HPDE6-E6E7 (cell line): ENCODE results near the gene SFSWAP.
"Not testable (repeated sequence)": the region's sequence is repeated elsewhere in the genome, so short reads cannot be mapped to it uniquely, and the experiment has no call there.

Experiments used
- DNase-seq: peaks from one replicate; pipeline ENCODE4 v3.0.0; 2011; ENCODE audit warnings: missing footprints; ENCODE audit errors: extremely low spot score

SFSWAP gene

DNA sequence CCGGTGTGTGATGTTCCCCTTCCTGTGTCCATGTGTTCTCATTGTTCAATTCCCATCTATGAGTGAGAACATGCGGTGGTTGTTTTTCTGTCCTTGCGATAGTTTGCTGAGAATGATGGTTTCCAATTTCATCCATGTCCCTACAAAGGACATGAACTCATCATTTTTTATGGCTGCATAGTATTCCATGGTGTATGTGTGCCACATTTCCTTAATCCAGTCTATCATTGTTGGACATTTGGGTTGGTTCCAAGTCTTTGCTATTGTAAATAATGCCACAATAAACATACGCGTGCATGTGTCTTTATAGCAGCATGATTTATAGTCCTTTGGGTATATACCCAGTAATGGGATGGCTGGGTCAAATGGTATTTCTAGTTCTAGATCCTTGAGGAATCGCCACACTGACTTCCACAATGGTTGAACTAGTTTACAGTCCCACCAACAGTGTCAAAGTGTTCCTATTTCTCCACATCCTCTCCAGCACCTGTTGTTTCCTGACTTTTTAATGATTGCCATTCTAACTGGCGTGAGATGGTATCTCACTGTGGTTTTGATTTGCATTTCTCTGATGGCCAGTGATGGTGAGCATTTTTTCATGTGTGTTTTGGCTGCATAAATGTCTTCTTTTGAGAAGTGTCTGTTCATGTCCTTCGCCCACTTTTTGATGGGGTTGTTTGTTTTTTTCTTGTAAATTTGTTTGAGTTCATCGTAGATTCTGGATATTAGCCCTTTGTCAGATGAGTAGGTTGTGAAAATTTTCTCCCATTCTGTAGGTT, 98.8 kb downstream of the SFSWAP start:
- not testable (repeated sequence) for DNase-seq

DNA sequence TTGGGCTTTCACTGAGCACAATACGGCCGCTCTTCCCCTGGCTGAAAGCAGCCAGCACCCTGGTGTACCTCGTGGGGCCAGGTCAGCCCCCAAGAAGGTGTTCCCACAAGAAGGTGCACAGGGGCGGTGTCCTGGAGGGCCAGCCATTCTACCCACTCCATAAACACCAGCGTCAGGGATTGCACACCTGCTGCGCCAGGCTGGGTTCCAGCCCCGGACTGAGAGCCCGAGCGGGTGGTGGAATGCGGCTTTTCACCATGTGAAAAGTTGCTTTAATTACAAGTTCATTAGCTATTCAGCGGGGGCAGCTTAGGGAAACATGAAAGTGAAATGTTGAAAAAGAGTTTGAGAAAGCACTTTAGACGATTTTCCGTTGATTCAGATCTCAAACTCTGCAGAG, 99.8 kb downstream of the SFSWAP start:
- DNase-seq = no peak

DNA sequence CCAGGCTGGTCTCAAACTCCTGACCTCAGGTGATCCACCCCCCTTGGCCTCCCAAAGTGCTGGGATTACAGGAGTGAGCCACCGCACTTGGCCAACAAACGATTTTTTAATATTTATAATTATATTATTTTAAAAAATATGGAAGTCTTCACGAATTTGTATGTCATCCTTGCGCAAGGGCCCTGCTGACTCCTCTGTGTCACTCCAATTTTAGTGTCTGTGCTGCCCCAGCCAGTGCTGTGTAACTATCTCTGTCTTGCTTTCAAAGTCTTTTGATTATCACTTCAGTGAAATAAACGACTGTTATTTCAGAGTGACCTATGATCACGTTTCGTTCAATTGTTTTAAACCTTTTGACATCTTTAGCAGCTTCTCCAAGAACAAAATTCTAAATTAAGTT, 104.2 kb downstream of the SFSWAP start:
- no peak for DNase-seq

DNA sequence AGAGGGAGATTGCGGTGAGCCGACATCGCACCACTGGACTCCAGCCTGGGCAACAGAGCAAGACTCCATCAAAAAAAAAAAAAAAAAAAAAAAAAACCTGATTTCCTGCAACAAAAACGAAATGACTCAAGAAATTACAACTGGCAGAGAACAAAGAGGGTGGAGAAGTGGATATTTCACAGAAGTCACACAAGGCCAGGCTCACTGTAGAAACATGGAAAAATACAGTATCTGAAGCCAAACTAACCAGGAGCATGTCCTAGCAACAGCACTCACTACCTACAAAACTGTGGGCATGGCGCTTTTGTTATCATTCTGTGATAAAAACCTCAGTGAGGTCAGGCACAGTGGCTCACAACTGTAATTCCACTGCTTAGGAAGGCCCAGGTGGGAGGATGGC, 105.6 kb downstream of the SFSWAP start:
- no peak for DNase-seq

DNA sequence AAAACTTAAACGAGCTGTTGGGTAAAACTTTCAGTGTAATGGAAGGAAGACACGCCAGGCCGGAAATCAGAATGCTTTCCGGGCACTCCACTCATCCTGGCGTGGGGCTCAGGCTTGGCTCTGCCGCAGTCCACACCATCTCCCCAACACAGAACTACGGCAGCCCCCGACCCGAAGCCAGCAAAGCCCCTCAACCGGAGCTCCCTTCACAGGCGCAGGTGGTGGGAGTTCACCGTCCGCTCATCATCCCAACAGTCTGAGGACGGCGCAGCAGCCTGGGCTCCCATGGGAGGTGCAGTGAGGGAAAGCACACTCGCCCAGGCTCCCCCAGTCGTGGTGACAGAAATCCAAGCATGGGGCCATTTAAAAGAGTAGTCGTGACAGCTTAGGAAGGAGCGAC, 106.4 kb downstream of the SFSWAP start:
- DNase-seq = no peak

DNA sequence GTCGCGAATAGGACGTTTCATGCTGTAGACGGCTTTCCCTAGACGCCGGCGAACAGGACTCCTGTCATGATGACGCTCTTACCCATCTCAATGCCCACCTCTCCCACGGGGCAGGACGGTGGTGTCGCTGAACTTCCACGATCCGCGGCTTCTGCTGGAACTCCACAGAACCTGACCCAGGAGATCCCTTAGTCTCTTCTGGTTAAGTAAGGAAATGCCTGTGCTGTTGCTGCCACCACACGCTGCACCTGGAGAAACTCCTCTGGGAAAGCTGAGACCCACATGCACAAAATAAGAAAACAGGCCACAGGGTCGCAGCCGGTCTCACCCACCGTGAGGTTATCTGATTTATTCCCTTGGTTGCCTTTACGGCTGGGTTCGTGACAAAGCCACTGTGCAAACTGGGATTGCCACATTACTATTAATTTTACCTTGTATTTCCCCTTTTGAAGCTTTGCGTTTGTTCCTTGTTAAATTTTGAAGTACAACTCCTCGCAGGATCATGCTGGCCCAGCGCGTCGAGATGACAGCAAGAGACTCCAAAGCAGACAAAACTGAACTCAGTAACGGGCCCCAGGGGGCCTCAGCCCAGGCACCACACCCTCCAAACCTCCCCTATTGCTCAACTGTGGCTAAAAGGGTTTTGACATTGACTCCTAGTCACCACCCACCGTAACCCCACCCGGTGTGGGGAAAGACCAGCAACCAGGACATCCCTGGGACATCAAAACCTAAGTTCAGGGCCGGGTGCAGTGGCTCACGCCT, 108.1 kb downstream of the SFSWAP start:
- no peak for DNase-seq

DNA sequence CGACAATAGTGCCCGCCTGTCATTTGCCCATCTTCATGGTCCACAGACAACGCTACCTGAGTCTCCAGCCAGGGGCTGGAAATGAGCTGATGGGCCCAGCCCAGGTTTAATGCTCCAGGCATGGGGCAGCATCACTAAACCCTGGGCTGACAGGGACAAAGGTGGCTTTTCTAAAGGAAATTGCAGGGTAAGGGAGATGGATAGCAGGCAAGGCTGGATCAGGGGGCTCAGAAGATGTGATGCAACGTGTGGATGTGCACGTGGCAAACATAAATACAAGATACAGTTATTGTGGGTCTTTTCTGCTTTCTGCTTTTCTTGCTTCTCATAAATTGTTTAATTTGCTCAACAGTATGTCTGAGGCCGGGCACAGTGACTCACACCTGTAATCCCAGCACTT, 113.6 kb downstream of the SFSWAP start:
- DNase-seq = no peak

DNA sequence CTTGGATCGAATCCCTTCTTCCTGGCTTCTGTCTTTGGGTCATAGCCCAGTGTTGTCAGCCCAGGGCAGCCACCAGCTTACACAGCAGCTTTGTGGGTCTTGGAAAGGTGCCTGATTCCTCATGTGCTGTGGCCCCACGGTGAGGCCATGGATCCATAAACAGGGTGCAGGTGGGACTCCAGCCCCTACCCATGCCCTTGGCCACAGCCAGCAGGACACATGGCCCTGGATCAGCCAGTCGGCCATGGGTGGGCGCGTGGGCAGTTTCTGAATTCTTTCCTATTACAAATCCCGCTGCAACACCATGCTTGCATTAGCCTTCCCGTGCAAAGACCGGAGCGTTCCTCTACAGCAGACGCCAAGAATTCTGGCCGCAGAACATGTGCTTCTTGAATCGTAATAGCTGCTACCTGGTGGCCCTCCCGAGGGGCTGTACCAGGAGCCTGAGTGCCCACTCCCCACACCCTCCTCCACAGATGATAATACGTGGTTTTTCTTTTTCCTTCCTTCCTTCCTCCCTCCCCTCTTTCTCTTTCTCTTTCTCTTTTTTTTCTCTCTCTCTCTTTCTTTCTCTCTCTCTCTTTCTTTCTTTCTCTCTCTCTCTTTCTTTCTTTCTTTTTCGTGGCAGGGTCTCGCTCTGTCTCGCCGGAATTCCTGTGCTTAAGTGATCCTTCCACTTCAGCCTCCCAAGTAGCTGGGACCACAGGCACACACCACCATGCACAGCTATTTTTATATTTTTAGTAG, 114.4 kb downstream of the SFSWAP start:
- DNase-seq = no peak

DNA sequence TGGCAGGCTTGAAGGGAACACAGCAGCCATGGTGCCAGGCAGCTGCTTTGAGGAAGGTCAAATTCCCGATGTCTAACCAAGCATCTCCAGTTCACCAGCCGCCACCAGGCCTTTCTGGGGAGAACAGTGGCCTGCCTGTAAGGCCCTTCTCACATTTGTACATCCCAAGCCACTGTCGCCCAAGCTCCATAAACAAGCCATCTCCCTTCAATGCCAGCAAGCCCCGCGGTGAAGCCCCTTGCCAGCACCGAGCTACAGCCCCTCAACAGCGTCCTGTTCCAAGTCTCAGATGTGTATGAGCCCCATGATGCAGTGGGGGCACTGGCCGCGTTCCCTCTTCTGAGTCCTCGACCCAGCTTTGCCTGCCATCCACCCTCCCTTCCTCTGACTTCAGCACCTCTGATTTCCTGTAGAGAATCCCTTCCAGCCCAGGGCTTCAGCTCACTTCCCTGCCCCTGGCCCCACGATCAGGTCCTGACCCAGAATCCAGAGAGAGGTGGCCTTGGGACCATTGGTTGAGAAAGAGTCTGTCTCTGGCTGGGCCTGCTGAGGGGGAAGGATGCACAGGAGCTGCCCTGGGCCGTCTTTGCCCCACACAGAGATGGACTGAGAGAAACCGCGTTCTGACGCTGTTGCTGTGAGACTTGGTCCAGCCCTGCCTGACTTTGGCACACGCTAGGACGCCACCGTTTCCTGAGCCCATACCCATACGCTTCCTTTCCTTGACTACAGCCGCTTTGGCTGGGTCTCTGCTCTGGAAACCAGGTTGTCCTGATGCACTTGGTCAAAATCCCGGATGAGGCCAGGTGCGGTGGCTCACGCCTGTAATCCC, 115.4 kb downstream of the SFSWAP start:
- DNase-seq = no peak

DNA sequence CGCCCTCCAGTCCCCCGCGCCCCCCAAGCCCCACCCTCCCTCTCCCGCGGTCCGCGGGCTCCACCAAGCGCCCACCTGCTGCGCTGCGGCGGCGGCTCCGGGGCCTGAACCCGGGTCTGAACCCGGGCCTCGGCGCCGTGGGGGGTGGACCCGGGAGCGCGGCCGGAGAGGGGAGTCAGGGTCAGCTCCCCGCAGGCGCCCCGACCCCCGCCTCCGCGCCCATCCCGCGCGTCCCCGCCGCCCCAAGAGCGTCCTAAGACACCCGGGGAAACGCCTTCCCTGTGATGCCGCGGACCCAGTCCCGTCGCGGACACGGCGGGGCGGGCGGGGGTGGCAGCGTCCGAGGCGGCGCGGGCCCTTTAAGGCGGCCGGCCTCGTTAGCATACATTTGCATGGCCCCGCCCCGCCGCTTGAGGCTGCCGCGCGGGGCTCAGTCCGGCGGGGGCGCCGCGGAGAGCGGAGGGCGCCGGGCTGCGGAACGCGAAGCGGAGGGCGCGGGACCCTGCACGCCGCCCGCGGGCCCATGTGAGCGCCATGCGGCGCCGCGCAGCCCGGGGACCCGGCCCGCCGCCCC, 117.2 kb downstream of the SFSWAP start, which contains the start of gene MMP17:
Gene MMP17, plus strand, starts transcription at position 433 of the 574 bp plus-strand sequence. Its CDS starts 102 bp downstream, at position 535.
- DNase-seq = no peak

DNA sequence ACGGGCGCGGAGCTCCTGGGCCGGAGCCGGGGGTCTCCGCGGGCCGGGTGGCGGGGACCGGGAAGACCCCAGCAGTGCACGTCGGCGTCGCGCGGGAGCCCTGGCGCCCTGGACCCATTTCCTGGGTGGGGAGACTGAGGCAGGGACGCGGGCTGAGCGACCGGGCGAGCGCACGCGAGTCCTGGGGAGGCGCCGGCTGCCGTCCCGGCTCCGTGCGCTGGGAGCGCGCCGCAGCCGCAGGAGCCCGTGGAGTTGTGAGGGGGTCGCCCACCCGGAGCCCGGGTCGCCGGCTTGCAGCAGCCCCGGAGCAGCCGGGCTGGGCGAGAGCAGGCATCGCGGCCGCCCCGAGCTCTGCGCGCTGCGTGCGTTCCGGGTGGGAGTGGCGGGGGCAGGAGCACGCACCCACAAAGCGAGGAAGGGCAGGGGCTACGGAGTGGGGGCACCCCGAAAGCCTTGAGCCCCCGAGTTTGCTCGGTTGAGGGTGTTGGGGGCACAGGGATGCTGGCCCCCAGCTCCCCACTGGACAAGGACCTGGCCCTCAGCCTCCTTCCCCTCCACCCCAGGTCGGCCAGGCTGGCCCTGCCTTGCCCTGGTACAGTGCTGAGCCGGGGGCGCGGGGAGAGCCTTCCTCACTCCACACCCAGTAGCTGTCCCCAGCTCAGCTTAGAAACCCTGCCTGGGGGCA, 117.9 kb downstream of the SFSWAP start:
- DNase-seq = no peak

DNA sequence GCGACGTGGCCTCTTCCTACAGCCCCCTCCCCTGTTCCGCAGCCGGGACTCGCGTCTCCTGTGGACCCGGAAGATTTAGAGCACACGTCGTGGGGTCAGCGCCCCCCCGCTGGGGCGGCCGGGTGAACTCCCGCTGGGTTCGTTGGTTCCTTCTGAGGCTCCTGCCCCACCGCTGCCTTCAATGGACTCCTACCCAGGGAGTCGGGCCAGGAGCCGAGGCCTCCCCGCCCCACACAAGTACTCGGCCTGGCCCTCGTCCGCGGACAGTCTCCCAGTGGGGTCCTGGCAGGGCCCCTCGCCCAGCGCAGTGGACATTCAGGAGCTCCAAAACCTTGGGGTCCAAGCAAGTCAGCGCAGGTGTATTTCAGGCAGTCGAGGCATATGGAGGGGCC, 118.5 kb downstream of the SFSWAP start:
- no peak for DNase-seq

DNA sequence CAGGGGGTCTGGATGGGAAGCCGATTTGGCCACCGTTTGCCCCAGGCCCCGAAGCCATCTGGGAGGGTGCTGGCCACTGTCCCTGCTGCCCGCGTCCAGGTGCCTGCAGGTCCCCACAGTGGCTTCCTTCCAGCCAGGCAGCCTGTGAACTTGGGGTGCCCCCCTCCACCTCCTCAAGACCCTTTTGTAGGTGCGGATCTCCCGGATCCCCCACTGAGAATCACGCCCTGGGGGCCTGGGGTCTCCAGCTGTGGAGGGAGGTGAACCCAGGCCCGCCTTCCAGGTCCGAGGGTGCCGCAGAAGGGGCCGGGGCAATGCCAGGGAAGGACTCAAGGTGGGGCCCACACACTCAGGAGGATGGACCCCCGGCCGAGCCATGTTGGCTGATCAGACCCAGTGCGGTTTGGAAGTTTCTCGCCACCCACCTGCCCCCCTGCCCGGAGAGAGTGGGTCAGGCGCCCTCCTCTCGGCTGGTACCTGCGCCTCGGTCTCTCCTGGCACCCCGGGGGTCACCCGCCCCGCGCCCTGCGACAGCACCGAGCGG, 119.0 kb downstream of the SFSWAP start:
- no peak for DNase-seq

DNA sequence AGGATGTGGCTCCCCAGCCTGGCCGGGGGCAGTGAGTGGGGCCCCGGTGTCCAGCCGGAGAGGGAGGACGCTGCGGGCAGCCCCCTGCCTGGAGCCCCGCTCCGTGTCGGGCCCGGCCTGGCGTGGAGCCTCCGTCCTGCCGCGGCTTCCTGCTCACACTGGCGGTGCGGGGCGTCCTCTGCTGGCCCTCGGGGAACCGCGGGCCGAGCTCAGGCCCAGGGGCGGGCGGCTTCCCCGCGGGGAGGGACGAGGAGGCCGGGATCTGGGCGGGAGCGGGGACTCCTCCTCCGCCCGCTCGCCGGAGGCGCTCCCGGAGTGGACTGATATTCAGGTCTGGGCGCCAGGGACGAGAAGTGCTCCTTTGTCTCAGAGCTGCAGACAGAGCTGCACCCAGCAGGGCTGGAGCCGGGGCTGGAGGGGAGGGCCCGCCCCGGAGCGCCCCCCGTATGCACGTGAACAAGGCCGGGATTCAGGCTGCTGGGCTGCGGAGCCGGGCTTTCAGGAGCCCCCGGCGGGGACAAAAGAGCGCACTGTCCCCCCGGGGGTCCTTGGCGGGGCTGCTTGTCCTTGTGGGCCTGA, 119.5 kb downstream of the SFSWAP start:
- DNase-seq = peak; percentile 64

DNA sequence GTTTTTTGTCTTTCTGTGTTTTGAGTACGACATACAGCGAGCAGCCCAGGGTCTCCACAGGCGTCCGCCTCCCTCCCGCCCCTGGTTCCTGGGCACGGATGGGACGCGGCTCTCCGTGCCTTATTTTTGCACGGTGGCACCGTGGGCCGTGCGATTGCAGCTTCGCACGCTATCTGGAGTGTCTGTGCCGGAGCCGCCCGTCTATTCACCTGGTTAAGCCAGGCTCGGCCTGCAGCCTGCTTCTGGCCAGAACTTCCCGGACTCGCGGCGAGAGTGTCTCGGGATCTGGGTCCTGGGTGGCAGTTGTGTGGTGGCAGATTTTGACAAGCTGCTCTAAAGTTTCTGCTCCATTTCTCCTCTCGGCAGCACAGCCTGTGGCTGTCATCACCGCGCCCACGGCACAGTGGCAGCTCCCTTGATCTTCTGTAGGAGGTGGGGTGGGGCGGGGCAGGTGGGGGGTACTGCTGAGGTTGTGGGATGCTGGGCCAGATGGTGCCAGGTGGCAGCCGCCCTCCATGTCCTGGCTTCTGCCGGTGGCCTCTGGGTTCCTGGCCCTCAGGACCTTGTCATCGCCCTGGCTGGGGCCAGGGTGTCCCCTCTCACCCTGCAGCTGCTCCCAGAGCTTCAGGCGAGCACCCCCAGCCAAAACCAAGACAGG, 120.2 kb downstream of the SFSWAP start:
- DNase-seq = no peak

DNA sequence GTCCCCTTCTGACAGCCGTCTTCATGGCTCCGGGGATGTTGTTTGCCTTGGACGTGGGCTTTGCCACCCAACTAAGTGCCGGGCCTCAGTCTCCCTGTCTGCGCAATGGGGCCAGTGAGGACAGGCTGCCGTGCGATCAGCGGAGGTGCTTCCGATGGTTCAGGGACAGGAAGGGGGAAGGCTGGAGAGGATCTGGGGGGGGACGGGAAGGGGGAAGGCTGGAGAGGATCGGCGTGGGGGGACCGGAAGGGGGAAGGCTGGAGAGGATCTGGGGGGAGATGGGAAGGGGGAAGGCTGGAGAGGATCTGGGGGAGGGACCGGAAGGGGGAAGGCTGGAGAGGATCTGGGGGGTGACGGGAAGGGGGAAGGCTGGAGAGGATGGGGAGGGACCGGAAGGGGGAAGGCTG, 120.7 kb downstream of the SFSWAP start:
- no peak for DNase-seq

DNA sequence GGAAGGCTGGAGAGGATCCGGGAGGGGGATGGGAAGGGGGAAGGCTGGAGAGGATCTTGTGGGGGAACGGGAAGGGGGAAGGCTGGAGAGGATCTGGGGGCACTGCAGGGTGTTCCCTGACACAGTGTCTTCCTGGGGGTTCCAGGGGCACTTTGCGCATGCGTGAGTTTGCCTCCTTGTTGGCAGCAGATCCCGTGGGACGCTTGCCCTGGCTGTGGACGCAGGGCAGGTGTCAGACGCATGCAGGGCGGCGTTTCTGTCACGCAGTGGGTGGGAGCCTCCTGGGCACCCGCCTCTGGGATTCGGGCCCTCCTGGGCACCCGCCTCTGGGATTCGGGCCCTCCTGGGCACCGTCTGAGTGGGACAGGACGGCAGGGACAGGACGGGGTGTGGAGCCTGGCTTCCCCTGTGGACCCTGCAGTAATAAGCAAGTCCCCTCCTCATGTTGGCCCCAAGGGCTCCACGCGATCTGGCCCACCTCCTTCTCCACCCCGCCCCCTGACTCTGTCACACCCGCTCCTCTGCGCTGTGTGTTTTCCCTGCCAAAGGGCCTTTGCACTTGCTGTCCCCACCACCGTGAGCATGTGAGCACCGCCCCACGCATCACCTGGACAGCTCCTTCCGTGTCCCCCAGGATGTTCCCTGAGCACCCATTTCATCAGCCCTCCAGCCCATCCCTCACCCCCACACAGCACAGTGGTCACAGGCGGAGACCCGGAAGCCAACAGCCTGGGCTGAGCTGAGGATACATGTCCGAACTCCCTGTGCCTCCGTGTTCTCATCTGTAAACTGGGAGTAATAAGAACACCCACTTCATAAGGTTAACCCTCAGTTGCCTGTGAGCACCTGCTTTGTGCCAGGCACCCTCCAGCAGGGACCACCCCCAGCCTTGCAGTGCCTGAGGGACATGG, 121.7 kb downstream of the SFSWAP start:
- DNase-seq = no peak

DNA sequence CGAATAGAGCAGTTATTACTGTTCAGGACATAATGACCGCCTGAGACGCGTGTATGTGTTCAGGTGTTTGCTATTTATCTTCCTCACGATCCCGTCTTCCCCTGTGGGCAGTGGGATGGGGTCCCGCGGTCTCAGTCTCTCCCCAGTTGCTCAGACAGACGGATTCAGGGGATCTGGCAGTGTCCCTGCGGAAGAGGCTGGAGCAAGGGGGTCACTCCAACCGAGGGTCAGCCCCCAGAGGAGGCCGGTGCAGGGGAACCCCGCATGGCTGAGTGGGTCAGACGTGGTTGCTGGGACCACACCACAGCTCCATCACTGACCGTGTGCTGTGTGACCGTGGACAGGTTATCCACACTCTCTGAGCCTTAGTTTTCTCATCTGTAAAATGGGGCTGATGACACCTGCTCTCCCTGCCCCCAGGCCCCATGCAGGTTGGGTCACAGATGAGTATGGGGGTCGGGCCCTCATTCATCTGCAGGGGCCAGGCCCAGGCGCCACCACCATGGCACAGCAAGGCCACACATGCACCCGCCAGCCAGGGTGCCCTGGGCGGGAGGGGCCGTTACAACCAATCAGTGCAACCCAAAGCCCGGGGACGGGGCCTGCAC, 122.5 kb downstream of the SFSWAP start:
- no peak for DNase-seq
